GM18951 (cell line): ENCODE data around the gene LRRFIP1.

ENCODE experiments used
- POLR2A ChIP-seq: IDR thresholded peaks from 4 replicates; pipeline ENCODE4 v1.6.1; 2011; ENCODE audit warnings: mild to moderate bottlenecking; ENCODE audit not compliant: insufficient read length, insufficient read depth; ENCODE audit errors: extremely low read depth
- in situ Hi-C: fragments of 300-500 bp; cut with MboI; formaldehyde crosslinking; loops from one replicate; pipeline ENCODE4 v1.12.0; 2022; ENCODE audit warnings: low sequenced_read_pairs, mixed read lengths, inconsistent platforms; ENCODE audit not compliant: unreplicated experiment

Gene LRRFIP1

DNA sequence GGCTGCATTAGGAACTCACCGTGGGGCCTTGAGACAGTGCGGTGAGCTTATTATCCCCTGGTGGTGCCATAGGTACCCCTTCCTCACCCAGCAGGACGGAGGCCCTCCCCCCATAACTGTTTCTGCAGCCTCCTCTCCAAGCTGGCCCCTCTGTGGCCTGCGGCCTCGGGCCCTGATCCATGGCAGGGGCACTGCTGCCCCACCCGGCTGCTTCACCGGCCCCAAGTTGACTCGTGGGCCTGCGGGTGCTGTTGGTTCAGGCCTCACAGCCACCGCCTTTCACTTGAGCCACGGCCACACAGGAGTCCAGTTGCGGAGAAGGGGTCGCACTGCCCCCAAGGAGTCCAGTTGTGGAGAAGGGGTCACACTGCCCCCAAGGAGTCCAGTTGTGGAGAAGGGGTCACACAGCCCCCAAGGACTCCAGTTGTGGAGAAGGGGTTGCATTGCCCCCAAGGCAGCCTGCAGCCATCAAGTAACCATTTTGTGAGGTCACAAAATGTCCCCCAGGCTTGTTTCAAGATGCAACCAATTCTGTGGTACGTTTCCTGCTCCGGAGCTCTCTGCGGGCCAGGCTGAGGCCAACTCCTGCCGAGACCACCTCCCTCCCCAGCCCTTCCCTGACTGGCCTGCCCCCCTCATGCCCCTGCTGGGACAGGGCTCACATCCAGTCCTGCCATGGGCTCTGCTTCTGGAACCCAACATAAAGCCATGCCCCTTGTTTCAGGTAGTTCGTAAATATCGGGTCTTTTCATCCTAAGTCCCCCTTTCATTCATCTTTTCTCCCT is 4.6 kb downstream of the LRRFIP1 start:
- in situ Hi-C loops, result no loop called here
- no peak for TF ChIP-seq POLR2A

DNA sequence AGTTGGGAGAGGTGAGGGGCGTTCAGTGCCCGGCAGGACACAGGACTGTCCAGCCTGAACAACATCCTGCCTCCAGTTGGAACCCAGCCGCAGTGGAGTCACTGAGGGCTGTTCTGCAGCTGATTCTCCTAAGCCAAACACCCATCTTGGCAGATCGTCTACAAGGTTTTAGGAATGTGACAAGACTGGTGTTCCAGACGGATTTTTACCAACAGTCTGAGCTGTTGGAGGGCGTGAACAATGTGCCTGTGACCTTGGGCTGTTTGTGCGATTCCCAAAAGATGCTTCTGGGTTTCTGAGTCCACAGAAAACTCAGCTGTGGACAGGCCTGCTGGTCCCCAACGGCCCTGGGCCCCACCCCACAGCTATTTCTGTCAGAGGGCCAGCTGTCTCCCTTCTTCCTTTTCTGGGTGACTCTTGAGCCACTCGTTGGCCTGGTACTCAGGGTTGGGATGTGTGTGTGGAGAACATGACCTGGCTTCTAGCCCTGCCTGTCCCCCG is 5.7 kb downstream of the LRRFIP1 start:
- TF ChIP-seq POLR2A, result no peak
- in situ Hi-C loops, result no loop called here

DNA sequence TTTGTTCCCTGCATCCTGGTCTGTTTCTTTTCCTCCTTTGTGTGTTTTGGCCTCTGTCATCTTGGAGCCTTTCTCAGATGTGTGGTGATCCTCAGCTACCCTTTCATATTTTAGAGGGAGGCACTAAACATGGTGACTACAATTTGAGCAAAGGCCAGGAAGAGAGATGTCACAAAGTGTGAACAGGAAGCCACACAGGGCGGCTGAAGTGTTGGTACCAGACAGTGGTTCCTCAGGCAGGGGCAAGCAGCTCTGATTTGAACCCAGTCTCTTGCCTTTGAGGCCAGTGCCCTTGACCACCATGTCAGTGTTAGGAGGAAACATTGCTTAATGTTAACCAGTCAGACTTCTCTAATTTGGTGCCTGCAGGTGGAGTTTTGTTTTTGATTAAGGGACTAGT is 9.2 kb downstream of the LRRFIP1 start:
- TF ChIP-seq POLR2A, result no peak
- in situ Hi-C loops, result no loop called here

DNA sequence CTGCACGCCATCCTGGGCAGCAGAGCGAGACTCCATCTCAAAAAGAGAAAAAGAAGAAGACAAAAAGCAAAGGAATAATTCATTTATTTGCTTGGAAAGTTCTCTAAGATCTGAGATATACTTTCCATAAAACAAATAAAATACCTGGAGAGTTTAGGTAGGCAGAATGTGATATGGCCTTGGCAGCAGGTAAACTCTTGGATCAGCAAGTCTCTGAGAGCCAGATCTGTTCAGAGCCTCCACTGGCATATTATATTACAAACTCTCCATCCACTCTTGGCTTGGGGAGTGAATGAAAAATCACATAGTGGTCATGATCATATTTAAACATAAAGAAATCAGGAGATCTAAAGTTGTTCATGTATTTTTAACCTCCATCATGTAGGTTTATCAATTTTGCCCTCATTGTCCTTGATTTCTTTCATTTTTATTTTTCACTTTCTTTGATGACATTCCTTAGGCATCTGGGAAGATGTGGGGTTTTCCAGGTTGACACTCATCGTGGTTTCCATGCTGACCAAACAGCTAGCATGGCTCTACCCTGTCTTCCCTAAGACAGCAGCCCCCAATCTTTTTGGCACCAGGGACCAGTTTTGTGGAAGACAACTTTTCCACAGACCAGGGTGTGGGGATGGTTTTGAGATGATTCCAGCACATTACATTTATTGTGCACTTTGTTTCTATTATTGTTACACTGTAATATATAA is 10.2 kb downstream of the LRRFIP1 start:
- TF ChIP-seq POLR2A, result no peak
- in situ Hi-C loops, result no loop called here

DNA sequence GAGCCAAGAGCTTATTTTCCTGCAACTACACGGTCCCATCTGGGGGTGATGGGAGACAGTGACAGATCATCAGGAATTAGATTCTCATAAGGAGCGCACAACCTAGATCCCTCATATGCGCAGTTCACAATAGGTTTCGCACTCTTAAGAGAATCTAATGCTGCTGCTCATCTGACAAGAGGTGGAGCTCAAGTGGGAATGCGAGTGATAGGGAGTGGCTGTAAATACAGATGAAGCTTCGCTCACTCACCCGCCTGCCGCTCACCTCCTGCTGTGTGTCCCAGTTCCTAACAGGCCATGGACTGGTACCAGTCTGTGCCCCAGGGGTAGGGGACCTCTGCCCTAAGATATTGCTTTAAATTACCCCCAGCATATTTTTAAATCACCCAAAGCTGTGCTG is 10.8 kb downstream of the LRRFIP1 start:
- in situ Hi-C loops, result no loop called here

DNA sequence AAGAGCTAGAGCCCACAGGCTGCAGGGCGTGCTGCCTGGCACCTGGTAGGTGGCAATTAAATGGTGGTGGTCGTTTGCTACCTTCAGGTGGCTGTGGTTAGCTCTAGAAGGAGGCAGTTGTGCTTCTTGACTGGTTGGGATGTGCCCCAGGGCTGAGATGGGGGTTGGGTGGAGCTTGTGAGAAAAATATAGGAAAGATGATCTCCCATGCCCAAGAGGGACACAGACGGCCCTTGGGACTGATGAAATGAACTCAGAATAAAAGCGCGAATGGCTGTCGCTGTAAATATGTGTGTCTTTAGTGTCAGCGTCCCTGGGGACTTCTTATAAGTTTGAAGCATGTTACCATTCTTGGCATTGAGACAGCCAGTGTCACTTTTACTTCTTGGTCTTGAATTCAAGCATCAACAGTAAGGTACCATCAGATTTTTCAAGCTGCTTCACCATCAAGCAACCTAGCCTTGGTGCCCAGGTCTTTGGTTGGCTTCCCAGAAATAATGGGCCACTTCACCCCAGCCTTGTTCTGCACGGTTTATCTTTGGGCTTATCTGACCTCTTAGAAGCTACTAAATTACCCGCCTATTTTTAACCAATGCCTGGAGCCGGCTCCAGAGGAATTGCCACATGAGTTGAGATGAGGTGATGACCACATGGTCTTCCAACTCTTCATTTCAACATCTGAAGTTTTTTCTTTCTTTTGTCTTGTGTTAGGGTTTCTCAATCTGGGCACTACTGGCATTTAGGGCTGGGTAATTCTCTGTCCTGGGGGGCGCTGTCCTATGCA is 11.9 kb downstream of the LRRFIP1 start:
- in situ Hi-C loops, result no loop called here
- TF ChIP-seq POLR2A, result no peak

More for the DNA sequence above, 10.8 kb downstream of the LRRFIP1 start:
- TF ChIP-seq POLR2A, result no peak

DNA sequence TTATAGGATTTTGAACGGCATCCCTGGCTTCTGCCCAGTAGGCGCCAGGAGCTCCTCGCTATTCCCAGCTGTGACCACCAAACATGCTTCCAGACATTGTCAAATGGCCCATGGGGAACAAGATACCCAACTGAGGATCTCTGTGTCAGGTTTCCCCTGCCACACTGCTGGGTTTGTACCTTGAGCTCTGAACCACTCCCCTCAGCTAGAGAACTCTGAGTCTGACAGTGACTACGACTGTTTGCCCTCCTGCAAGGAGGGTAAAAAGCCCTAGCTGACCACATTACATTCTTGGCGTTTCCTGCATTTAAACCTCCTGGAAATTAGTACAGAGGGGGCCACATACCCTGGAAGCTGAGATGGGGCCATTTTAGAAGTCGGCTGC is 12.4 kb downstream of the LRRFIP1 start:
- TF ChIP-seq POLR2A, result no peak
- in situ Hi-C loops, result no loop called here

DNA sequence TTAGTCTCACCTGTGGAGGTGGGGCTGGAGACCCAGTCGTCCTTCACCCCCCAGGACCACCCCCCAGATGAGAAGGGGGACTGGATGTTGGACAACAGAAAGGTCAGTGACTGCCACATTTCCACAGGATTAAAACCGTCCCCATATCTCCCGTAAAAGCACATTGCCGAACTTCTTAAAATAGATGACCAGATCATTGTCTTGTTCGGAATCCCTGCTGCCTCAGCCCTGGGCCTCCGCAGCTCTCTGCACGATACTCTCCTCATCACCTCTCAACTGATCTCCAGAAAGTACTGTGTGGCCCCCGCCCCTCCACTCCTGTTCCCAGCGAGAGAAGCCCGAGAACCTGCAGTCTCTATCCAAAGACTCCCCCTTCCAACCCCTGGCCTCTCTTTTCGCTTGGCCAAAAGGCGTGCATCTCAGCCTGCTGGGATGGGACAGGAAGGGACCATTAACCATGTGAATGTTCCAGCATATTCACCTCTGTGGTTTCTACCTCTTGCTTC is 13.2 kb downstream of the LRRFIP1 start:
- in situ Hi-C loops, result no loop called here
- TF ChIP-seq POLR2A, result no peak

DNA sequence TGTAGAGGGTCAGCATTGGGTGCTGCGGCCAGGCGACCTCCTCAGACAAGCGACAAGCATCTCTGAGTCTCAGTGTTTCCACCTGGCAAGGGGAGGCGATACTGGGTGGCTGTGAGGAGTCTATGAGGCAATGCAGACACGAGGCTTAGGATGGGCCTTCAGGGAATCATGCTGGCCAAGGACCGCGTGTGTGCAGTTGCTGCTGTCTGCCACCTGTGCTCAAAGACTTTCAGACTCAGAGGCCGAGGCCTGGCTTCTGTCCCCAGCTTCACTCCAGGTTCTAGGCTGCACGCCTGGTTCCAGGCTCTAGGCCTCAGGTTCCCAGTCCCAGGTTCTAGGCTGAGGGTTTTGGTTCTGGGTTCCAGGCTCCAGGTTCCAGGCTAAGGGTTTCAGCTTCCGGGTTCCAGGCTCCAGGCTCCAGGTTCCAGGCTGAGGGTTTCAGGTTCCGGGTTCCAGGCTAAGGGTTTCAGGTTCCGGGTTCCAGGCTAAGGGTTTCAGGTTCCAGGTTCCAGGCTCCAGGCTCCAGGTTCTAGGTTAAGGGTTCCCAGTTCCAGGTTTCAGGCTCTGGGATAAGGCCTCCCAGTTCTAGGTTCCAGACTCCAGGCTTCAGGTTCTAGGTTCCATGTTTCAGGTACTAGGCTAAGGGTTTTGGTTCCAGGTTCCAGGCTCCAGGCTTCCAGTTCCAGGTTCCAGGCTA is 14.8 kb downstream of the LRRFIP1 start:
- in situ Hi-C loops, result no loop called here
- no peak for TF ChIP-seq POLR2A

DNA sequence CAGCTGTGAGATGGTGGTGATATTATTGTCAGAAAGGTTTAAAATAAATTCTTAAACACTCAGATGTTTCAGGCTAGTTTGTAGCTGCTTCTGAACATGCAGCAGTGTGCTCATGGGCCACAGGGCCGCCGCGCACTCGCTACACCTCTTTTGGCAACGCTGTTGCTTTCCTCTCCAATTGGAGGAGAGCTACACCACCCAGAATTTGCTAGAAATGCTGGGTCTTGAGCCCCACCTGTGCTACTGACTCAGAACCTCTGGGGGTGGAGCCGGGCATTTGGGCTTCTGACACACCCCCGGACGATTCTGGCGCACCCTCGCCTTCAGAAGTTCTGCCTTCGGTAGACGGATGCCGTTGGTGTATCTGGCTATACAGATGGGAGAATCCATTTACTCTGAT is 15.7 kb downstream of the LRRFIP1 start:
- no peak for TF ChIP-seq POLR2A
- in situ Hi-C loops, result no loop called here

DNA sequence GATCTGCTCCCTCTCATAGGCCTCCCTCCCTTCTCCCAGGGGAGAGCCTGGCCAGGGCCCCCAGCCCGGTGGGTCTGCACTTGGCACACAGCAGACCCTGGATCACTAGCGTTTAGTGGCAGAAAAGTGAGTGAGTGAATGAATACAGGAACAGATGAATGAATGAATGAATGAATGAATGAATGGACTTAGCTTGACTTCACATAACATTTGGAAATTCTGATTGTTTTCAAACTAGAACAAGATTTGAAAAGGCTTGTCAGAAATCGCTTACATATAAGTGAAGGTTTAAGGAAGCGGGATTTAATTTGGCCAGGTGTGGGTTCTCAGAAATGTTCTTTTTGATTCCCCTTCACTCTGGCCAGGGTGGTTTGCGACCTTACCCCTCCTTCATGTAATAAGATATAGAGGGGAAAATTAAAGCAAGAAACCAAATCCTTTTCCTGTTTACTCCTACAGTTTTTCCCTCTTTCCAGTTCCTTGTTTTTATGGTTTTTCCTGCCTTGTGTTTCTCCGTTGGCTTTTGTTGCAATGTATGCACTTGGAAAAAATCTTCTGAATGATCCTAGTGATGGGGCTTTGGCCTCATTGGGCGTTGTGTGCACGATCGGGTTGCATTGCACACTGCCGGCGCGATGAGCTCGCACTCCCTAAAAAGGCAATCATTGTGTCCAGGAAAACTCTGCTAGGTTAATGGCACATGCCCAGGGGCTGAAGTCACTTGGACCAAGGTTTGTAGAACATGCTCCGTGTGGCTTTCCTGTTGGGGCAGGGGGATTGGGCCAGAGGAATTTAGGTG is 16.4 kb downstream of the LRRFIP1 start:
- TF ChIP-seq POLR2A, result no peak
- in situ Hi-C loops, result no loop called here

DNA sequence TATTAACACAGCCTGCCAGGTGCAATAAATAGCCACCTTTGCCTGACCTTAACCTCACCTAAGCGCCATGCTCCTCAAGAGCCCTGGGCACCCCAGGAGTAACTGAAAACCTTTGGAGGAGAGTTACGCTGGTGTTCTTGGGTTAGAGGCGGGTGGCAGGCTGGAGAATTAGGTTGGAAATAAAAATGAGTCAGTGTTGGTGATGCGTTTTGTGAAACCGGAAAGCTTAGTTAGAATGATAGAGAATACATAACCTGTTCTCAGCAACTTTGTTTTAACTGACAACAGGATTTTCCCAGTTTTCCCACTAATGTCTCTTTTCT is 17.0 kb downstream of the LRRFIP1 start:
- in situ Hi-C loops, result no loop called here
- TF ChIP-seq POLR2A, result no peak

DNA sequence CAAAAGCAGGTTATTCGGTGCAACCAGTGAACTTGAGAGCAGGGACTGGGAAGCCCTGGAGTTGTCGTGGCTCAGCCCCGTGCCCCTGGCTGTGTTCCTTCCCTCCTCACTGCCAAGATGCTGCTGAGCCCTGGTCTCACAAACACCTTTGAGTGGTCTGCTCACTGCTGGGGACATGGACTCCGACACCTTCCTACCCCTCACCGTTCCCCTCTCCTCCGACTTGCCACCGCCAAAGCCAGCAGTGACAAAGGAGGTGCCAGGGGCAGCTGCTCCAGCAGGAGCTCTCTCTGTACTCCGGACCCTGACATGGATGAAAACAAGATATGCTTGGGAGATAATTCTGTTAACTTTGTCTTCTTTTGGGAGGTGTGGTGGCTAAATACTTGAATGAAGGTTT is 17.9 kb downstream of the LRRFIP1 start:
- TF ChIP-seq POLR2A, result no peak
- in situ Hi-C loops, result no loop called here
